Epithelial cell of proximal tubule (primary cell): ENCODE data around the gene ACTRT2. TPM values are rescaled to one million over a fixed set of nuclear protein-coding genes. Genes with fewer than 3 reads are reported as not detected.

Source experiments
- DNase-seq: peaks from one replicate; pipeline ENCODE4 v3.0.0-alpha.2; 2011; ENCODE audit warnings: low read depth
- H3K4me3 ChIP-seq: 2 replicates; pipeline ENCODE4 v1.5.1; 2011; ENCODE audit warnings: low read depth, mild to moderate bottlenecking, low read length
- total RNA-seq: library from RNA; depleted of rRNA; stranded (reverse); fragments of >200 nt; gene quantifications from 2 replicates; pipeline ENCODE4 v1.2.3, GENCODE V29; 2015
- TF ChIP-seq, protein P1 (sequence below): conservative IDR thresholded peaks from 2 replicates; pipeline ENCODE4 v1.5.1; 2012; ENCODE audit warnings: low read depth, mild to moderate bottlenecking, low read length

The ACTRT2 gene
- total RNA-seq, 1 donor from 2014 or later, result not detected

DNA sequence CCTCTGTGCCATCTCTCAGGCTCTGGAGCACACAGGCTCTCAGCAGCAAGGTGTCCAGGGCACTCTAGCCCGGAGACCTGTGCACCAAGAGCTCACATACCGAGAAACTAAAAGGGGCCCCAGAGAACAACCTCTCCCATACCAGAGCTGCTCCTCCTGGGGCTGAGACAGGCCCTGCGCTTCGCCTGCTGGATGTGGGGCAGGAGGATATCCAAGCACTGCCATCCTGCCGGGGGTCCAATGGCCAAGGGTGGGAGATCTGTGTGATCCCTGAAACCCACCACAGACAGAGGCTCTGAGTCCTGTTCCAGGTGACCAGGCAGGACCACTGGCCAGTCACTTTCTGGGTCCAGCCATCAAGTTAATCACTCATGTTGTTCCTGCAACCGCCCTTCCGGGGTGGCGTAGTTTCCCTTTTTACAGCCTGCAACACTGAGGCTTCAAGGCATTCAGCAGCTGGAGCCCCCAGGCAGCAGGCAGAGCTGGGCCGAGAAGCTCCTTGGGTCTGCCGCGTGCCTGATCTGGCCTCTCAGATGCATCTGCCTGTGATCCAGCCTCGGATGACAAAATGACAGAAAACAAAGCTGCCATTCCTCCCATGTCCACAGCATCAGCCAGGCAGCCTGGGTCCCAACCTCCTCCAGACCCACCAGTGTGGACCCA lies 36.7 kb upstream of the ACTRT2 start:
- H3K4me3 ChIP-seq, result no peak overlapping the region
- TF ChIP-seq, protein P1, sequence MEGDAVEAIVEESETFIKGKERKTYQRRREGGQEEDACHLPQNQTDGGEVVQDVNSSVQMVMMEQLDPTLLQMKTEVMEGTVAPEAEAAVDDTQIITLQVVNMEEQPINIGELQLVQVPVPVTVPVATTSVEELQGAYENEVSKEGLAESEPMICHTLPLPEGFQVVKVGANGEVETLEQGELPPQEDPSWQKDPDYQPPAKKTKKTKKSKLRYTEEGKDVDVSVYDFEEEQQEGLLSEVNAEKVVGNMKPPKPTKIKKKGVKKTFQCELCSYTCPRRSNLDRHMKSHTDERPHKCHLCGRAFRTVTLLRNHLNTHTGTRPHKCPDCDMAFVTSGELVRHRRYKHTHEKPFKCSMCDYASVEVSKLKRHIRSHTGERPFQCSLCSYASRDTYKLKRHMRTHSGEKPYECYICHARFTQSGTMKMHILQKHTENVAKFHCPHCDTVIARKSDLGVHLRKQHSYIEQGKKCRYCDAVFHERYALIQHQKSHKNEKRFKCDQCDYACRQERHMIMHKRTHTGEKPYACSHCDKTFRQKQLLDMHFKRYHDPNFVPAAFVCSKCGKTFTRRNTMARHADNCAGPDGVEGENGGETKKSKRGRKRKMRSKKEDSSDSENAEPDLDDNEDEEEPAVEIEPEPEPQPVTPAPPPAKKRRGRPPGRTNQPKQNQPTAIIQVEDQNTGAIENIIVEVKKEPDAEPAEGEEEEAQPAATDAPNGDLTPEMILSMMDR, result no peak
- DNase-seq, result no peak

DNA sequence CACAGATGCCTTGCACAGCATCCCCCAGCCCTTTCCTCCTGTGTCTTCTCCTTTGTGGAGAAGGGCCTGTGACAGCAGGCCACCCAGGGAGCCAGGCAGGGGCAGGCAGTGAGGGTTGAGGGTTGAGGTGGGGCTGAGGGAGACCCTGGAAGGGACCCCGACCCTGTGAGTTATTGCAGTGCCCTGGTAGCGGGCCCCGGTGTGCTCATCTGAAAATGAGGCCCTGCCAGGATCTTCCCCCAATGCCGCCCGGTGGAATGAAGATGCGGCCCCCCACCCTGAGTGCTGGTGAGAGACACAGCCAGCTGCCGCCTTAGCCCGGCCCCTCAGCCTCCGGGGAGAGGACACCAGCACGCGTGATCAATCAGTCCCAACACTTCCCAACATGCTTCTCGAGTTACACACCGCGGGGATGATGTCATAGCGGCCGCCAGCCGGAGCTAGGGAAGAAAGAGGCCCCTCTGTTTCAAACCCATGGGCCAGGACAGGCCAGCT lies 36.2 kb upstream of the ACTRT2 start:
- H3K4me3 ChIP-seq, result no peak overlapping the region
- TF ChIP-seq, protein P1, result no peak
- DNase-seq, result no peak

DNA sequence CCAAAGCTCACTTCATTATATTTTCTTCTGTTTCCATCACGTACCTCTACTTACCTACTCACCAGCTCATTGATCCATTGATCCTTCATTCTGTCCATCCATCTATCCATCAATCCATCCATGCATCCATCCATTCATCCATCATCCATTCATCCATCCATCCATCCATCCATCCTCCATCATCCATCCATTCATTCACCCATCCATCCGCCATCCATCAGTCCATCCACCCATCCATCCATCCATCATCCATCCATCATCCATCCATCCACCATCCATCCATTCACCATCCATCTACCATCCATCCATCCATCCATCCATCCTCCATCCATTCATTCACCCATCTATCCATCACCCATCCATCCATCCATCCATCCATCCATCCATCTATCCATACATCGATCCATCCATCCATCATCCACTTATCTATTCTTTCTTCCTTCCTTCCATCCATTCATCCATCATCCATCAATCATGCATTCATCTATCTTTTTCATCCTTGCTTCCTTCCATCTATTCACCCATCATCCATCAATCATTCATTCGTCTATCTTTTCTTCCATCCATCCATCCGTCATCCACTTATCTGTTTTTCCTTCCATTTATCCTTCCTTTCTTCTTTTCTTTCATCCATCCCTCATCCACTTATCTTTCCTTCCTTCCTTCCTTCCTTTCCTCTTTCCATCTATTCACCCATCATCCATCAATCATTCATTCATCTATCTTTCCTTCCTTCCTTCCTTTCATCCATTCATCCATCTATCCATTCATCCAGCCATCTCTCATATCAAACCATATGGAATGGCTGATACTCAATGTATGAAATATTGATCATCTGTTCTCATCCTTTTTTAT lies 35.3 kb upstream of the ACTRT2 start:
- DNase-seq, result no peak
- no peak overlapping the region for H3K4me3 ChIP-seq
- TF ChIP-seq, protein P1, result no peak

DNA sequence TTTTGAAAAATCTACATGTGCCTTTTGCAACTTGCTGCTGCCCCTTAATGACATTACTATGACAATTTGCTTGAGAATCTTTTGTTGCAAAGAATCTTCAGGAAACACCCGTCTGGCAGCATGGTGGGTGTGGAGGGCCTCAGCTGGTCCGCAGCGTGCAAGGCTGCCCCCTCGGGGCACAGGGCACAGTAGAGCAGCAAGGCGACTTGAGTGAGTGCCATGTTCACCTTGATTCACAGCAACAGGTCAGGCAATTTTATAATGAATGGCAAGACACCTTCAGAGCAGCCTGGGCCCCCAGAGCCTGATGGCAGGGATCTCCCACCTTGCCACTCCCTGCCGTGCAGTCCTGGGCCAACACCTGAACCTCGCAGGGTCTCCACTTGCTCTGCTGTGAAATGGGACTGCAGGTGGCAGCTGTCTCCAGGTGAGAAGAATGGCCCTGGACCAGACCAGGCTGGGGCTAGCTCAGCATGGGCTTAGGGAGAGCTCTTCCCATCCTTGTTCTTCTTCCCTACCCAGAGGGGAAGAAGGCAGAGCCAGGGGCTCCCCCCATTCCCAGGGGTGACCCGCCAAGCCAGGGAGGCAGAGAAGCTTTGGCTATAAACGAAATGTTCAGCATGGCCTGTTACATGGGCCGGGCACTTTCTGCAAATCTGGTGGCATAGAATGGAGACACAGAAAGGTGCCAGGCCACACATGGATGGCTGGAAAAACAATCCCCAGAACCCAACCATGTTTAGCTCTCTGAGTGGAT lies 34.5 kb upstream of the ACTRT2 start:
- TF ChIP-seq, protein P1, result no peak
- no peak overlapping the region for H3K4me3 ChIP-seq
- DNase-seq, result no peak

DNA sequence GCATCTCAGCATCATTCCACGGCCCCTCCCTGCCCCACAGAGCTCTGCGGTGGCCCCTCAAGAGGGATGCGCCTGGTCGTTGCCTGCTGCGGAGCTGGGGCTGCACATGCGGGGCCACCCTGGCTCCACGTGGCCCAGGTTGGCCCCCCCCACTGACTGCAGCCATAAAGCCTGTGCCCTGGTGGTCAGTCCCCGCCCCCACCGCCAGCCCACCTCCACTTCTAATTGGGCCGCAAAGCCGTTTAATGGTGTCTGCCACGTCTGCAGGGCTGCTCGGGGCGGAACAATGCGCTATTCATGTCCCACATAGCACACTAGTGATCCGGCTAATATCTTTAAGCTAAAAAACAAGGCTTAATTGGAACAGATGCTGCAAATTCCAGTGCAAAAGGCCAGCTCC lies 33.5 kb upstream of the ACTRT2 start:
- no peak overlapping the region for H3K4me3 ChIP-seq
- DNase-seq, result no peak
- TF ChIP-seq, protein P1, result no peak

DNA sequence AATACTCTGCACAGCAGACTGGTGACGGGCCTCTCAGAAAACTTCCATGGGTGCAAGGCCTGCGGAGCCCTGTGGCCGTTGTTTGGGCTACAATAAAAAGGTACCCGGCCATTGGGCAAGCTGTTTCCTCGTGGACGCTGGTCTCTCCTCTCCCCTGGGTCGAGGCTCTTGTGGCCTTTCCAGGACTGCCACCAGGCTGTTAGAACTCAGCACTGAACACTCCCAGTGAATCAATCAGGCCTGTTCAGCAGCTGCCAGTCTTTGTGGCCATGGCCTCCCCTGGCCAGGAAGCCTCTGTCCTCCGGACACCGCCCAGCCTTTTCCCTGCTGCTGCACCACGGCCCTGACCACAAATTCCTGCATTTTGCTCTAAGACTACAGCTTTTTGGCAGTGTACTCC lies 33.0 kb upstream of the ACTRT2 start:
- DNase-seq, result no peak
- TF ChIP-seq, protein P1, result no peak
- H3K4me3 ChIP-seq, result no peak overlapping the region
